Neuronal stem cell (in vitro differentiated cells): ENCODE results near the gene ARMH3.

Source experiments
- DNase-seq: peaks from one replicate; pipeline ENCODE4 v3.0.0-alpha.2; 2013; ENCODE audit warnings: low spot score
- H2AFZ ChIP-seq: one replicate; pipeline ENCODE4 v1.6.1; 2013; ENCODE audit warnings: mild to moderate bottlenecking, low read length, inconsistent platforms
- H2AK5ac ChIP-seq: 2 replicates; pipeline ENCODE4 v1.6.1; 2013; ENCODE audit warnings: low read depth, mild to moderate bottlenecking, inconsistent platforms, low read length, moderate library complexity, mixed read lengths
- H2BK120ac ChIP-seq: 2 replicates; pipeline ENCODE4 v1.6.1; 2013; ENCODE audit warnings: low read depth, mild to moderate bottlenecking, inconsistent platforms, low read length, moderate library complexity, mixed read lengths
- H2BK12ac ChIP-seq: one replicate; pipeline ENCODE4 v1.6.1; 2013; ENCODE audit warnings: low read length, inconsistent platforms
- H2BK15ac ChIP-seq: 2 replicates; pipeline ENCODE4 v1.6.1; 2013; ENCODE audit warnings: mild to moderate bottlenecking, low read length, inconsistent platforms, mixed read lengths
- H2BK5ac ChIP-seq: one replicate; pipeline ENCODE4 v1.6.1; 2013; ENCODE audit warnings: inconsistent platforms, mild to moderate bottlenecking, low read length, moderate library complexity
- H3K14ac ChIP-seq: one replicate; pipeline ENCODE4 v1.6.1; 2013; ENCODE audit warnings: low read length, inconsistent platforms
- H3K18ac ChIP-seq: 2 replicates; pipeline ENCODE4 v1.6.1; 2013; ENCODE audit warnings: low read length, inconsistent platforms
- H3K23ac ChIP-seq: 2 replicates; pipeline ENCODE4 v1.6.1; 2013; ENCODE audit warnings: low read depth, mild to moderate bottlenecking, mixed read lengths, low read length, inconsistent platforms; ENCODE audit not compliant: poor library complexity
- H3K27ac ChIP-seq: replicated peaks from 3 replicates; pipeline ENCODE4 v1.5.1; 2013; ENCODE audit warnings: low read length, inconsistent platforms
- H3K27me3 ChIP-seq, 3 experiments: 2 replicates each; pipeline ENCODE4 v1.6.1; 2013; ENCODE audit warnings: low read length in 3 of 3, mild to moderate bottlenecking in 2 of 3, inconsistent platforms in 1 of 3, low read depth in 1 of 3, mixed read lengths in 1 of 3, moderate library complexity in 1 of 3; ENCODE audit not compliant: control insufficient read depth in 3 of 3, insufficient read depth in 3 of 3
- H3K36me3 ChIP-seq, 2 donors: replicated peaks in 1 of 2; 2 replicates each; pipeline ENCODE4 v1.6.1; 2013; ENCODE audit warnings: low read length in 2 of 2; ENCODE audit not compliant: control insufficient read depth in 2 of 2, insufficient read depth in 2 of 2
- H3K4ac ChIP-seq: 2 replicates; pipeline ENCODE4 v1.6.1; 2013; ENCODE audit warnings: inconsistent platforms, mild to moderate bottlenecking, low read length, moderate library complexity
- H3K4me1 ChIP-seq, 2 donors: 1 replicate in 1 of 2; 2 replicates in 1 of 2; pipeline ENCODE4 v1.6.1; 2013; ENCODE audit warnings: low read length in 2 of 2, low read depth in 1 of 2; ENCODE audit not compliant: control insufficient read depth in 2 of 2, insufficient read depth in 1 of 2
- H3K4me2 ChIP-seq: one replicate; pipeline ENCODE4 v1.6.1; 2013; ENCODE audit warnings: mild to moderate bottlenecking, low read length, inconsistent platforms; ENCODE audit not compliant: insufficient read depth, poor library complexity, severe bottlenecking
- H3K4me3 ChIP-seq, 2 donors: 2 replicates each; pipeline ENCODE4 v1.5.1; 2013; ENCODE audit warnings: low read length in 2 of 2, mild to moderate bottlenecking in 2 of 2, inconsistent platforms in 1 of 2, moderate library complexity in 1 of 2
- H3K79me1 ChIP-seq: one replicate; pipeline ENCODE4 v1.6.1; 2013; ENCODE audit warnings: low read depth, mild to moderate bottlenecking, inconsistent platforms, low read length, moderate library complexity
- H3K9ac ChIP-seq: one replicate; pipeline ENCODE4 v1.6.1; 2013; ENCODE audit warnings: mild to moderate bottlenecking, low read depth, low read length, inconsistent platforms; ENCODE audit not compliant: poor library complexity
- H3K9me3 ChIP-seq, 2 donors: replicated peaks in 1 of 2; 2 replicates each; pipeline versions ENCODE3 to v1.6.1; 2013; ENCODE audit warnings: low read length in 2 of 2, mild to moderate bottlenecking in 2 of 2, inconsistent platforms in 1 of 2, low read depth in 1 of 2, mixed read lengths in 1 of 2, moderate library complexity in 1 of 2; ENCODE audit not compliant: control insufficient read depth in 2 of 2, insufficient read depth in 1 of 2
- H4K8ac ChIP-seq: one replicate; pipeline ENCODE4 v1.6.1; 2013; ENCODE audit warnings: low read depth, mild to moderate bottlenecking, inconsistent platforms, low read length, moderate library complexity
- H4K91ac ChIP-seq: one replicate; pipeline ENCODE4 v1.6.1; 2013; ENCODE audit warnings: low read length, low read depth, mild to moderate bottlenecking, inconsistent platforms; ENCODE audit not compliant: poor library complexity
- WGBS, 2 donors: extraction: QIAGEN DNeasy Blood & Tissue Kit; methylation state at CpG; one replicate each; pipeline ENCODE4 v1.1.7; 2013; ENCODE audit warnings: missing lambda C conversion rate in 2 of 2, mixed read lengths in 1 of 2; ENCODE audit not compliant: insufficient read length in 2 of 2, insufficient replicate concordance in 1 of 2; ENCODE audit errors: extremely low coverage in 2 of 2; 5-methylcytosine and 5-hydroxymethylcytosine counted together

ARMH3 gene

GRCh38 chr10:101851411-101852116, 204.4 kb downstream of the ARMH3 start:
- H3K9me3 ChIP-seq, result no peaks in the 10 kb centered on the region
- no peak overlapping the region for H3K14ac ChIP-seq
- H2BK120ac ChIP-seq, result no peak overlapping the region
- H3K27ac ChIP-seq, result no peak overlapping the region
- no peaks in the 10 kb centered on the region for H3K79me1 ChIP-seq
- no peaks in the 10 kb centered on the region for H3K27me3 ChIP-seq
- H2BK12ac ChIP-seq, result no peak overlapping the region
- no peak overlapping the region for H4K91ac ChIP-seq
- H3K23ac ChIP-seq, result no peak overlapping the region
- no peak overlapping the region for H4K8ac ChIP-seq
- no peak overlapping the region for H2BK15ac ChIP-seq
- no peak overlapping the region for H2AK5ac ChIP-seq
- peaks cover 3 to 6% of the 10 kb centered on the region in 2 donors for H3K4me1 ChIP-seq
- no peak overlapping the region for H2BK5ac ChIP-seq
- no peak overlapping the region for H3K4me3 ChIP-seq
- DNase-seq, result no peak
- no peak overlapping the region for H3K9ac ChIP-seq
- H3K4ac ChIP-seq, result no peak overlapping the region
- H3K4me2 ChIP-seq, result no peak overlapping the region
- H3K36me3 ChIP-seq, result no peaks in the 10 kb centered on the region
- H2AFZ ChIP-seq, result no peak overlapping the region
- no peak overlapping the region for H3K18ac ChIP-seq
- WGBS, 2 donors, result no CpG with 5 or more reads among the region's 4 CpGs

DNA sequence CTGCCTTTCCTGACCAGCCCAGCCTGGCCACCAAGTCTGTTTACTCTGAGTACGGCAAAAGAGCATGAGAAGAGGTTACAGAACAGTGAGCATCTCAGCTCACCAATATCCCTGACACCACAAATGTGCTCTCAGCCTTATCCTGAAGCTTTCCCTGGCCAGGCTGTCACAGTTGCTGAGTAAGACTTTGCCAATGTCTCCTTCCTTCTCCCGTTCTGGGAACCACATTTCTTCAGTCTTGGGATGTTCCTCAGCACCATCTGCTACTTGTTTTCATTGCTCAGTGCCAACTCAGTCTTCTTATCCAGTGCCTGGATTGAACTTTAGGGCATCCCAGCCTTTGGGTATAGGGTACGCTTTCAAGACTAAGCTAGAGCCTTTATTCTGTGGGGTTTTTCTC, 205.2 kb downstream of the ARMH3 start:
- Histone ChIP-seq H2BK5ac (no peak overlapping the region), H3K79me1 (no peaks in the 10 kb centered on the region), H2AK5ac (no peak overlapping the region), H2BK15ac (no peak overlapping the region), H3K36me3 (no peaks in the 10 kb centered on the region), H2AFZ (no peak overlapping the region), H3K4me2 (no peak overlapping the region), H3K4me3 (no peak overlapping the region), H3K23ac (no peak overlapping the region), H3K27ac (no peak overlapping the region), H3K4ac (no peak overlapping the region), H2BK120ac (no peak overlapping the region), H3K18ac (no peak overlapping the region), H2BK12ac (no peak overlapping the region), H3K9me3 (no peaks in the 10 kb centered on the region), H3K4me1 (peaks cover 3 to 6% of the 10 kb centered on the region in 2 donors), H3K14ac (no peak overlapping the region), H4K8ac (no peak overlapping the region), H3K27me3 (no peaks in the 10 kb centered on the region), H3K9ac (no peak overlapping the region), H4K91ac (no peak overlapping the region)
- no CpG with 5 or more reads among the region's 3 CpGs for WGBS, 2 donors
- DNase-seq, result no peak

GRCh38 chr10:101848894-101849351, 207.1 kb downstream of the ARMH3 start:
- Histone ChIP-seq H2AK5ac (no peak overlapping the region), H3K9ac (no peak overlapping the region), H2BK120ac (no peak overlapping the region), H3K4me1 (peaks cover 3 to 10% of the 10 kb centered on the region in 2 donors), H2AFZ (no peak overlapping the region), H3K36me3 (no peaks in the 10 kb centered on the region), H3K4me3 (no peak overlapping the region), H3K4me2 (no peak overlapping the region), H2BK12ac (no peak overlapping the region), H4K91ac (no peak overlapping the region), H3K27ac (no peak overlapping the region), H3K18ac (no peak overlapping the region), H3K9me3 (no peaks in the 10 kb centered on the region), H3K27me3 (no peaks in the 10 kb centered on the region), H3K14ac (no peak overlapping the region), H3K4ac (no peak overlapping the region), H2BK15ac (no peak overlapping the region), H2BK5ac (no peak overlapping the region), H4K8ac (no peak overlapping the region), H3K79me1 (no peaks in the 10 kb centered on the region), H3K23ac (no peak overlapping the region)
- no CpG with 5 or more reads among the region's 3 CpGs for WGBS, 2 donors
- no peak for DNase-seq

- DNase-seq, result no peak
- no peak overlapping the region for H3K9ac ChIP-seq
- no peak overlapping the region for H2AFZ ChIP-seq
- H3K9me3 ChIP-seq, result no peaks in the 10 kb centered on the region
- no peak overlapping the region for H4K8ac ChIP-seq
- H3K4ac ChIP-seq, result no peak overlapping the region
- H3K14ac ChIP-seq, result no peak overlapping the region
- no peak overlapping the region for H2AK5ac ChIP-seq
- H3K36me3 ChIP-seq, result no peaks in the 10 kb centered on the region
- no peak overlapping the region for H3K23ac ChIP-seq
- WGBS, 2 donors, result no CpG with 5 or more reads among the region's 4 CpGs
- H4K91ac ChIP-seq, result no peak overlapping the region
- no peaks in the 10 kb centered on the region for H3K79me1 ChIP-seq
- no peak overlapping the region for H2BK5ac ChIP-seq
- H3K27me3 ChIP-seq, result no peaks in the 10 kb centered on the region
- no peak overlapping the region for H2BK15ac ChIP-seq
- no peak overlapping the region for H3K27ac ChIP-seq
- no peak overlapping the region for H3K18ac ChIP-seq
- H3K4me2 ChIP-seq, result no peak overlapping the region
- H2BK12ac ChIP-seq, result no peak overlapping the region
- no peak overlapping the region for H3K4me3 ChIP-seq
- peaks cover 3 to 10% of the 10 kb centered on the region in 2 donors for H3K4me1 ChIP-seq
- no peak overlapping the region for H2BK120ac ChIP-seq
Measured at GRCh38 chr10:101848408-101848807, 207.6 kb downstream of the ARMH3 start.
